ENCODE results near the gene GRM2. TPM values are rescaled to one million over a fixed set of nuclear protein-coding genes. Genes with fewer than 3 reads are reported as not detected.

Gene GRM2
- total RNA-seq (2021) (2.8 to 4.1 TPM (median 3.7 TPM) in 3 replicates), Bru-seq, nascent RNA (percentile 31 among the genes with signal in this experiment)
- long read RNA-seq, experiment 1, full-length matches to known transcripts = 2 of 10 reads
- long read RNA-seq, experiment 1, partial matches to known transcripts = 5 of 10 reads
- long read RNA-seq, experiment 1, other reads (novel, unspliced or antisense) = 3 of 10 reads
- long read RNA-seq, experiment 2 = 0 reads
- long read RNA-seq, experiment 3 = 0 reads

GRCh38 chr3:51706788-51707731 lies at the start of gene GRM2:
GRM2 (plus strand) TSS chr3:51707068; CDS start chr3:51708984, 1,916 bp downstream.
- POLR2A ChIA-PET = interaction anchor here (0.6 to 1.0 kb wide), 2 partner anchors 16 to 207 kb away, joined by 6 to 7 read pairs; no protein-coding TSS in a partner anchor
- CTCF ChIA-PET = interaction anchor here (1.2 to 9.3 kb wide), 8 partner anchors 12 to 275 kb away, joined by 3 to 139 read pairs (median 9); no protein-coding TSS in a partner anchor
- peak; percentile 78; the same call in 1 of the 2 replicates for TF ChIP-seq ZNF512 (CRISPR knock-in tag; IDR thresholded peaks at IDR 0.05; ENCODE audit: borderline replicate concordance)
- no peak for TF ChIP-seq HMGXB4 (CRISPR knock-in tag; IDR thresholded peaks at IDR 0.05)
- TF ChIP-seq PRDM15 (CRISPR knock-in tag; IDR thresholded peaks at IDR 0.05) = peak; percentile 97
- 0 out of 2 replicates have a peak, but pooled peaks have one; percentile 42 for TF ChIP-seq USF2 (CRISPR knock-in tag; IDR thresholded peaks at IDR 0.05)
- peak; percentile 96 for TF ChIP-seq TP53 (CRISPR knock-in tag; IDR thresholded peaks at IDR 0.05)
- TF ChIP-seq SMAD3 (CRISPR knock-in tag; IDR thresholded peaks at IDR 0.05; ENCODE audit: borderline replicate concordance) = peak; percentile 98
- TF ChIP-seq RELA (CRISPR knock-in tag; IDR thresholded peaks at IDR 0.05; ENCODE audit: borderline replicate concordance) = peak; percentile 65; the same call in 1 of the 2 replicates
- peak; percentile 35; the same call in 1 of the 2 replicates for TF ChIP-seq ATF1 (CRISPR knock-in tag; IDR thresholded peaks at IDR 0.05)
- TF ChIP-seq FOXP4 (CRISPR knock-in tag; IDR thresholded peaks at IDR 0.05) = peak; percentile 98
- no peak for TF ChIP-seq CDX4 (CRISPR knock-in tag; IDR thresholded peaks at IDR 0.05; ENCODE audit: borderline replicate concordance)
- no peak for TF ChIP-seq ELF4 (CRISPR knock-in tag; IDR thresholded peaks at IDR 0.05; ENCODE audit: low read depth)
- TF ChIP-seq NR3C1 (CRISPR knock-in tag; conservative IDR thresholded peaks at IDR 0.05; ENCODE audit: low read depth) = peak; percentile 83; the same call in 1 of the 2 replicates
- peak; percentile 92 for TF ChIP-seq SP1 (CRISPR knock-in tag; conservative IDR thresholded peaks at IDR 0.05)
- peak; percentile 93 for TF ChIP-seq ARID4B (CRISPR knock-in tag; IDR thresholded peaks at IDR 0.05; ENCODE audit: borderline replicate concordance)
- TF ChIP-seq ZNF671 (CRISPR knock-in tag; IDR thresholded peaks at IDR 0.05) = 0 out of 2 replicates have a peak, but pooled peaks have one; percentile 27
- TF ChIP-seq NR1H2 (CRISPR knock-in tag; IDR thresholded peaks at IDR 0.05) = no peak
- peak; percentile 76; the same call in 1 of the 2 replicates for TF ChIP-seq TEAD4 (CRISPR knock-in tag; IDR thresholded peaks at IDR 0.05)
- peak; percentile 72 for TF ChIP-seq NR2C2 (CRISPR knock-in tag; IDR thresholded peaks at IDR 0.05)
- peak; percentile 94 for TF ChIP-seq TCF7 (CRISPR knock-in tag; IDR thresholded peaks at IDR 0.05; ENCODE audit: low read depth)

More at GRCh38 chr3:51706788-51707731, at the start of gene GRM2:
- H3K9me3 Mint-ChIP-seq = no peaks in the 10 kb centered on the region
- no peak within 1 kb of the TSS for H3K27ac Mint-ChIP-seq
- peak; percentile 93 for DNase-seq (ENCODE audit: low spot score)
- ATAC-seq = peak; percentile 76
- peaks cover 29% of the 10 kb centered on the region for H3K4me1 Mint-ChIP-seq
- H3K36me3 Mint-ChIP-seq = no peaks in the 10 kb centered on the region
- peaks cover 28% of the 10 kb centered on the region for H3K27me3 Mint-ChIP-seq (ENCODE audit: low read depth)
- H3K4me3 Mint-ChIP-seq = peak within 1 kb of the TSS; percentile 92
